Calu3 (cell line): ENCODE measurements around the gene GPATCH8. TPM values are rescaled to one million over a fixed set of nuclear protein-coding genes. Genes with fewer than 3 reads are reported as not detected.

ENCODE experiments used
- BruUV-seq: library from RNA; stranded (reverse); fragments of 400-500 nt; replicated peaks from 2 replicates; lab custom pipeline; 2021; lab: Mats Ljungman, UMichigan
- CTCF ChIA-PET: fragments of 300-600 bp; sonication (Branson Sonifier 250); formaldehyde crosslinking; loops from one replicate; lab custom pipeline; 2022; ENCODE audit warnings: antibody characterized with exemption; lab: Charles Lee
- DNase-seq: peaks from one replicate; pipeline ENCODE4 v3.0.0; 2022
- H3K27ac Mint-ChIP-seq: one replicate; pipeline ENCODE4 v1.8.0; 2022; ENCODE audit warnings: mixed read lengths; ENCODE audit not compliant: unreplicated experiment
- H3K27me3 Mint-ChIP-seq: one replicate; pipeline ENCODE4 v1.8.0; 2022; ENCODE audit warnings: mixed read lengths; ENCODE audit not compliant: unreplicated experiment
- H3K36me3 Mint-ChIP-seq: one replicate; pipeline ENCODE4 v1.8.0; 2022; ENCODE audit warnings: mild to moderate bottlenecking, moderate library complexity, mixed read lengths; ENCODE audit not compliant: insufficient read depth, unreplicated experiment
- H3K4me1 Mint-ChIP-seq: one replicate; pipeline ENCODE4 v1.8.0; 2022; ENCODE audit warnings: mild to moderate bottlenecking, low read depth, mixed read lengths; ENCODE audit not compliant: unreplicated experiment
- H3K4me3 Mint-ChIP-seq: one replicate; pipeline ENCODE4 v1.8.0; 2022; ENCODE audit warnings: mild to moderate bottlenecking, low read depth, moderate library complexity, mixed read lengths; ENCODE audit not compliant: unreplicated experiment
- H3K9me3 Mint-ChIP-seq: one replicate; pipeline ENCODE4 v1.8.0; 2022; ENCODE audit warnings: low read depth, mixed read lengths; ENCODE audit not compliant: unreplicated experiment
- intact Hi-C: fragments of 100-400 bp; cut with micrococcal nuclease; formaldehyde crosslinking; loops from one replicate; pipeline ENCODE4 v1.10.0; 2022; ENCODE audit not compliant: unreplicated experiment
- total RNA-seq: library from RNA; stranded (reverse); gene quantifications from 2 replicates; pipeline ENCODE4 v1.2.3, GENCODE V29; 2022
- TF ChIP-seq, protein P1 (sequence below): fragments of 200-600 bp; IDR thresholded peaks from one replicate; pipeline ENCODE4 v1.8.0; 2022; ENCODE audit warnings: antibody characterized with exemption; ENCODE audit not compliant: unreplicated experiment

The GPATCH8 gene
- total RNA-seq, 1 experiment from 2014 or later, result 60.1 TPM

DNA sequence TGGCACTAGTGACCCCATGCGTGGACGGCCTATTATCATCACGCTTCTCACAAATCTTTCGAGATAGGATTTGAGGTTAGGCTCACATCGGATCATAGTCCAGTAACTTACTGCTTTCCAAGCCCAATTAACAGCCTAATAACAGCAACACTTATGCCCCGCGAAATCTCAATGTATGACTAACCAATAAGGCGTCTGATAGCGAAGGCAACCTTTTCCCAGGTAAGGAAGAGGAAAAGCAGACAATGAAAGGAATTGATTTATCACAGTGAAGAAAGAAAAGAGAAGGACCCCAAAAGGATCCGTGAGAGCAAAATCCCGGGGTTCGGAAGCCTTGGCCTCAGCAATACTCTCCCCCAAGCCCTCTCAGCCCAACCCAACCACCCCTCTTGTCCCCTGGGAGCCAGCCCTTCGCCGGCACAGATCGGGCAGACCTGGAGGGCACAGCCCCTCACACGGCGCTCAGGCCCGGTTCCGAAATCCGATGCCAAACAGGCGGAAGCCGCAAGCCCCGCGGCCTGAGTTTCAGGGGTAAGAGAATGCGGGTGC is 534 bp downstream of the GPATCH8 start:
- Mint-ChIP-seq H3K27ac (peak overlapping the region; percentile 97), H3K4me3 (peak overlapping the region; percentile 96), H3K27me3 (no peaks in the 10 kb centered on the region), H3K9me3 (no peaks in the 10 kb centered on the region), H3K4me1 (peaks cover 25% of the 10 kb centered on the region), H3K36me3 (peaks cover 33% of the 10 kb centered on the region)
- no TSS peak for BruUV-seq
- intact Hi-C loops, result no loop called here
- CTCF ChIA-PET, result interaction anchor here (1.4 to 1.7 kb wide), 2 partner anchors 21 to 85 kb away, joined by 5 read pairs; no protein-coding TSS in a partner anchor
- no peak for DNase-seq
- TF ChIP-seq, protein P1, sequence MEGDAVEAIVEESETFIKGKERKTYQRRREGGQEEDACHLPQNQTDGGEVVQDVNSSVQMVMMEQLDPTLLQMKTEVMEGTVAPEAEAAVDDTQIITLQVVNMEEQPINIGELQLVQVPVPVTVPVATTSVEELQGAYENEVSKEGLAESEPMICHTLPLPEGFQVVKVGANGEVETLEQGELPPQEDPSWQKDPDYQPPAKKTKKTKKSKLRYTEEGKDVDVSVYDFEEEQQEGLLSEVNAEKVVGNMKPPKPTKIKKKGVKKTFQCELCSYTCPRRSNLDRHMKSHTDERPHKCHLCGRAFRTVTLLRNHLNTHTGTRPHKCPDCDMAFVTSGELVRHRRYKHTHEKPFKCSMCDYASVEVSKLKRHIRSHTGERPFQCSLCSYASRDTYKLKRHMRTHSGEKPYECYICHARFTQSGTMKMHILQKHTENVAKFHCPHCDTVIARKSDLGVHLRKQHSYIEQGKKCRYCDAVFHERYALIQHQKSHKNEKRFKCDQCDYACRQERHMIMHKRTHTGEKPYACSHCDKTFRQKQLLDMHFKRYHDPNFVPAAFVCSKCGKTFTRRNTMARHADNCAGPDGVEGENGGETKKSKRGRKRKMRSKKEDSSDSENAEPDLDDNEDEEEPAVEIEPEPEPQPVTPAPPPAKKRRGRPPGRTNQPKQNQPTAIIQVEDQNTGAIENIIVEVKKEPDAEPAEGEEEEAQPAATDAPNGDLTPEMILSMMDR, result no peak

- no TSS peak for BruUV-seq
- H3K9me3 Mint-ChIP-seq, result no peaks in the 10 kb centered on the region
- H3K27ac Mint-ChIP-seq, result peak overlapping the region; percentile 97
- intact Hi-C loops, result no loop called here
- H3K36me3 Mint-ChIP-seq, result peaks cover 33% of the 10 kb centered on the region
- no peak for DNase-seq
- H3K4me1 Mint-ChIP-seq, result peaks cover 25% of the 10 kb centered on the region
- CTCF ChIA-PET, result interaction anchor here (0.8 to 1.7 kb wide), 2 partner anchors 21 to 187 kb away, joined by 3 to 5 read pairs; no protein-coding TSS in a partner anchor
- TF ChIP-seq, protein P1, result no peak
- H3K27me3 Mint-ChIP-seq, result no peaks in the 10 kb centered on the region
- peak overlapping the region; percentile 96 for H3K4me3 Mint-ChIP-seq
These were observed 1.3 kb downstream of the GPATCH8 start for GRCh38 chr17:44501866-44502375.

- H3K36me3 Mint-ChIP-seq, result peaks cover 33% of the 10 kb centered on the region
- CTCF ChIA-PET, result interaction anchor here (0.5 to 0.8 kb wide), 3 partner anchors 24 to 115 kb away, joined by 3 to 7 read pairs (median 4); no protein-coding TSS in a partner anchor
- no TSS peak for BruUV-seq
- no peak for DNase-seq
- H3K27ac Mint-ChIP-seq, result no peak overlapping the region
- H3K4me1 Mint-ChIP-seq, result peaks cover 25% of the 10 kb centered on the region
- peak overlapping the region; percentile 96 for H3K4me3 Mint-ChIP-seq
- no peaks in the 10 kb centered on the region for H3K27me3 Mint-ChIP-seq
- intact Hi-C loops, result no loop called here
- TF ChIP-seq, protein P1, result no peak
- no peaks in the 10 kb centered on the region for H3K9me3 Mint-ChIP-seq
These were observed 3.5 kb downstream of the GPATCH8 start for GRCh38 chr17:44499722-44500121.

DNA sequence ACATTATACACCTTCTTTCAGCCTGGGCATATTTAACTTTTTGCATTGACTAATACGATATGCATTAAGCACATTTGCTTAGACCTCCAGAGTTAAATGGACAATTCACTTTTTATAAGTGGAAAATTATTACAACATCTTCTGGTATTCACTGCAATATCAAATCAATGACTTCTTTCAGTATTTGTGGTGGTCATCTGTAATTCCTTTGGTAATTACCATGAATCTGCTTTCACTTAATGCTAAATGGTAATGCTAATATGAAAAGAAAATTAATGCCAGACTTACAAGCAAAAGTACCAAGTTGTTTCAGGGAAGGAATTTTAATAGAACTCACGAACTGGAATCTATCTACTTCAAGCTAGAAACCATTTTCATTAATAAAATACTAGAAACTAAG is 6.4 kb downstream of the GPATCH8 start:
- Mint-ChIP-seq H3K36me3 (peaks cover 12% of the 10 kb centered on the region), H3K27me3 (no peaks in the 10 kb centered on the region), H3K4me3 (no peak overlapping the region), H3K9me3 (no peaks in the 10 kb centered on the region), H3K4me1 (peaks cover 32% of the 10 kb centered on the region), H3K27ac (no peak overlapping the region)
- no TSS peak for BruUV-seq
- DNase-seq, result no peak
- CTCF ChIA-PET, result no interaction called here
- TF ChIP-seq, protein P1, result no peak
- intact Hi-C loops, result no loop called here
